Measurements from ENCODE around the gene NR1H4. TPM values are rescaled to one million over a fixed set of nuclear protein-coding genes. Genes with fewer than 3 reads are reported as not detected.

The NR1H4 gene
- total and polyA plus RNA-seq, 2 donors (not counting 1 experiment from before 2014, with no cell fraction given): not detected

DNA sequence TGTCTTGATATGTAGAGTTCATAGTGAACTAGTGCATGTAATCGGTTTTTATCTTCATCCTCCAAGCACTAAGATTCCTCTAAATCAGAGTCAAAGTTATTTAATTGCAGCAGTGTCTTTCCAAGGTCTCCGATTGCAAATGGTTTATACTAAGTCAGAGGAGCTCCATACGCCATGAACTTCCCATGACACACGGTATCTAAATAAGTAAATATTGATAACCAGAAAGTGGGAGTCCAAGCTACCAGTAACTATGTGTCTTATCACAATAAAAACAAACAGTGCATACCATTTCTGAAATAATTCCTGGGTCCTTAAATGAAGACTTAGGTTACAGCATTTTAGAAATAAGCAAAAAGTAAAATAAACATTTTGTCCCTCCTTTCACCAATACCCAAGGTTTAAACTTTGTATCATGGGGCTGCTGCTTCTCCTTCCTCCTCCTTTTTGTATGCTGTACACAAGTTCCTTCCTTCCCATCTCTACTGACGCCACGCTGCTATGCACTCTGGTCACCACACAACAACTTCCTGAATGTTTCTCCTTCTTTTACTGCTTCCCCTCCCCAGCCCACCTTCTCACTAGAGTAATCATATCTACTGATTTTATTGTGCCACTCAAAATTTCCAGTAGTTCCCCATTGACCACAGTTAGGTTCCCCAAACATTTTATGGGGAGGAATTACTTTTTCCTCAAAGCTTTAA, 10.7 kb downstream of the NR1H4 start:
- POLR2A ChIA-PET: no interaction called here
- no peak overlapping the region for H3K27ac Mint-ChIP-seq
- no peaks in the 10 kb centered on the region for H3K79me2 ChIP-seq (ENCODE audit: control insufficient read depth, insufficient read depth, low read length)
- no peak for DNase-seq
- H3K4me1 ChIP-seq (ENCODE audit: control insufficient read depth in 2 of 2, insufficient read depth in 2 of 2, low read length in 2 of 2): no peaks in the 10 kb centered on the region
- intact Hi-C loops (cut with micrococcal nuclease): no loop called here
- H3K9me3 Mint-ChIP-seq (ENCODE audit: insufficient read depth): no peaks in the 10 kb centered on the region
- no peaks in the 10 kb centered on the region for H3K4me1 Mint-ChIP-seq
- no peaks in the 10 kb centered on the region for H3K27me3 Mint-ChIP-seq
- WGBS (ENCODE audit: insufficient coverage): 5% methylated on average over 2 of the region's 6 CpGs
- ATAC-seq (ENCODE audit: low read depth): no peak
- H3K4me3 Mint-ChIP-seq: no peak overlapping the region
- H3K27me3 ChIP-seq (replicated peaks in 1 of 4; ENCODE audit: control extremely low read depth in 1 of 4, control insufficient read depth in 3 of 4, insufficient read depth in 4 of 4, low read length in 3 of 4): no peaks in the 10 kb centered on the region
- H2AFZ ChIP-seq (ENCODE audit: insufficient read depth, low read depth, low read length, poor library complexity, severe bottlenecking): no peak overlapping the region
- no peak overlapping the region for H3K27ac ChIP-seq (ENCODE audit: low read length in 2 of 2)
- no peaks in the 10 kb centered on the region for H4K20me1 ChIP-seq (ENCODE audit: control insufficient read depth, insufficient read depth, low read length, poor library complexity, severe bottlenecking)
- H3K36me3 ChIP-seq (replicated peaks in 1 of 2; ENCODE audit: control extremely low read depth in 1 of 2, control insufficient read depth in 1 of 2, extremely low read depth in 1 of 2, insufficient read depth in 2 of 2, low read length in 1 of 2): no peaks in the 10 kb centered on the region
- TF ChIP-seq, protein P1, sequence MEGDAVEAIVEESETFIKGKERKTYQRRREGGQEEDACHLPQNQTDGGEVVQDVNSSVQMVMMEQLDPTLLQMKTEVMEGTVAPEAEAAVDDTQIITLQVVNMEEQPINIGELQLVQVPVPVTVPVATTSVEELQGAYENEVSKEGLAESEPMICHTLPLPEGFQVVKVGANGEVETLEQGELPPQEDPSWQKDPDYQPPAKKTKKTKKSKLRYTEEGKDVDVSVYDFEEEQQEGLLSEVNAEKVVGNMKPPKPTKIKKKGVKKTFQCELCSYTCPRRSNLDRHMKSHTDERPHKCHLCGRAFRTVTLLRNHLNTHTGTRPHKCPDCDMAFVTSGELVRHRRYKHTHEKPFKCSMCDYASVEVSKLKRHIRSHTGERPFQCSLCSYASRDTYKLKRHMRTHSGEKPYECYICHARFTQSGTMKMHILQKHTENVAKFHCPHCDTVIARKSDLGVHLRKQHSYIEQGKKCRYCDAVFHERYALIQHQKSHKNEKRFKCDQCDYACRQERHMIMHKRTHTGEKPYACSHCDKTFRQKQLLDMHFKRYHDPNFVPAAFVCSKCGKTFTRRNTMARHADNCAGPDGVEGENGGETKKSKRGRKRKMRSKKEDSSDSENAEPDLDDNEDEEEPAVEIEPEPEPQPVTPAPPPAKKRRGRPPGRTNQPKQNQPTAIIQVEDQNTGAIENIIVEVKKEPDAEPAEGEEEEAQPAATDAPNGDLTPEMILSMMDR (IDR thresholded peaks at IDR 0.05): no peak
- TF ChIP-seq EZH2 (IDR thresholded peaks at IDR 0.05; ENCODE audit: borderline replicate concordance, insufficient read depth, low read depth, low read length, poor library complexity, severe bottlenecking): no peak
- H3K4me3 ChIP-seq (ENCODE audit: control extremely low read depth in 1 of 5, extremely low read depth in 1 of 5, insufficient read depth in 1 of 5, low read depth in 2 of 5, low read length in 4 of 5): no peak overlapping the region
- no peak overlapping the region for H3K9ac ChIP-seq (ENCODE audit: low read length)
- H3K4me2 ChIP-seq (replicated peaks; ENCODE audit: low read depth, low read length, poor library complexity, severe bottlenecking): no peak overlapping the region
- CTCF ChIA-PET: no interaction called here
- H3K9me3 ChIP-seq (ENCODE audit: control extremely low read depth in 1 of 3, control insufficient read depth in 2 of 3, insufficient read depth in 1 of 3, low read length in 2 of 3): no peaks in the 10 kb centered on the region

DNA sequence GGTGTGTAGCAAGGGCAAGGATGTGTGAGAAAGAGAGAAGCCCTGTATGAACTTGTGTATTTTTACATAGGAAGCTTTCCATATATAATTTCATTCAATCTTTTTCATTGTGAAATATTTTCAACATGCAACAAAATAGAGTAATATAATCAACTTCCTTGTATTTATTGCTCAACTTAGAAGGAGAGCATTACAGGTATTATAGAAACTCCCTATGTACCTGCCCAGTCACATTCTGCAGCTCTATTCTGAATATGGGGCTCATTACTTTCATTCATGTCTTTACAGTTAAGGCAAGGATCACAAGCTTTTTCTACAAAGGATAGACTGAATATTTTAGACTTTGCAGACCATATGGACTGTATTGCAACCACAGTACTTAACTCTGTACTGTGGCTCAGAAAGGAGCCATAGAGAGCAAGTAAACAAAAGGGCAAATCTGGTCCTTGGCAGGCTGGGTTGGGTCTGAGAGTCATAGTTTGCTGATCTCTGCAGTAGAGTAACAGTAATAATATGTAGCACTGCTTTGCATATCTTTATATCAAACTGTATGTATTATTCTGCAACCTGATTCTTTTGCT, 11.3 kb downstream of the NR1H4 start:
- Histone ChIP-seq H3K4me1 (ENCODE audit: control insufficient read depth in 2 of 2, insufficient read depth in 2 of 2, low read length in 2 of 2) (no peaks in the 10 kb centered on the region), H3K9me3 (ENCODE audit: control extremely low read depth in 1 of 3, control insufficient read depth in 2 of 3, insufficient read depth in 1 of 3, low read length in 2 of 3) (no peaks in the 10 kb centered on the region), H2AFZ (ENCODE audit: insufficient read depth, low read depth, low read length, poor library complexity, severe bottlenecking) (no peak overlapping the region), H3K4me3 (ENCODE audit: control extremely low read depth in 1 of 5, extremely low read depth in 1 of 5, insufficient read depth in 1 of 5, low read depth in 2 of 5, low read length in 4 of 5) (no peak overlapping the region), H3K27me3 (replicated peaks in 1 of 4; ENCODE audit: control extremely low read depth in 1 of 4, control insufficient read depth in 3 of 4, insufficient read depth in 4 of 4, low read length in 3 of 4) (no peaks in the 10 kb centered on the region), H3K9ac (ENCODE audit: low read length) (no peak overlapping the region), H3K27ac (ENCODE audit: low read length in 2 of 2) (no peak overlapping the region), H4K20me1 (ENCODE audit: control insufficient read depth, insufficient read depth, low read length, poor library complexity, severe bottlenecking) (no peaks in the 10 kb centered on the region), H3K36me3 (replicated peaks in 1 of 2; ENCODE audit: control extremely low read depth in 1 of 2, control insufficient read depth in 1 of 2, extremely low read depth in 1 of 2, insufficient read depth in 2 of 2, low read length in 1 of 2) (no peaks in the 10 kb centered on the region), H3K79me2 (ENCODE audit: control insufficient read depth, insufficient read depth, low read length) (no peaks in the 10 kb centered on the region), H3K4me2 (replicated peaks; ENCODE audit: low read depth, low read length, poor library complexity, severe bottlenecking) (no peak overlapping the region)
- ATAC-seq (ENCODE audit: low read depth): no peak
- Mint-ChIP-seq H3K4me3 (no peak overlapping the region), H3K9me3 (ENCODE audit: insufficient read depth) (no peaks in the 10 kb centered on the region), H3K27me3 (no peaks in the 10 kb centered on the region), H3K4me1 (no peaks in the 10 kb centered on the region), H3K27ac (no peak overlapping the region)
- ChIA-PET POLR2A (no interaction called here), CTCF (no interaction called here)
- TF ChIP-seq EZH2 (IDR thresholded peaks at IDR 0.05; ENCODE audit: borderline replicate concordance, insufficient read depth, low read depth, low read length, poor library complexity, severe bottlenecking): no peak
- TF ChIP-seq, protein P1 (IDR thresholded peaks at IDR 0.05): no peak
- intact Hi-C loops (cut with micrococcal nuclease): no loop called here
- no peak for DNase-seq
